Sigmoid colon (tissue), 4 donors: Measurements from ENCODE around the gene ZFP36L2.
A peak's percentile ranks its signal among the peaks of the same experiment; 100 is the strongest.

Experiments
- CTCF ChIP-seq, 4 experiments: fragments of 450-650 bp in 3 of 4; fragments of 200-600 bp in 1 of 4; IDR thresholded peaks; one replicate each; pipeline ENCODE4 v1.5.1; 2016 to 2019; ENCODE audit warnings: antibody characterized with exemption in 4 of 4, mild to moderate bottlenecking in 3 of 4, moderate library complexity in 2 of 4
- EP300 ChIP-seq, 4 donors: sonication (generic); formaldehyde crosslinking; IDR thresholded peaks; one replicate each; pipeline ENCODE4 v1.6.1; 2017; ENCODE audit warnings: antibody characterized with exemption in 4 of 4
- POLR2A ChIP-seq, 2 donors: fragments of 450-650 bp; IDR thresholded peaks; one replicate each; pipeline ENCODE4 v1.6.1; 2016; ENCODE audit warnings: antibody characterized with exemption in 2 of 2, mild to moderate bottlenecking in 2 of 2, moderate library complexity in 2 of 2
- POLR2AphosphoS5 ChIP-seq, 4 donors: sonication (generic); formaldehyde crosslinking; IDR thresholded peaks; one replicate each; pipeline ENCODE4 v1.6.1; 2017; ENCODE audit warnings: antibody characterized with exemption in 4 of 4

GRCh38 chr2:43218702-43219382, 7.6 kb downstream of the ZFP36L2 start:
- no peak for TF ChIP-seq CTCF (IDR thresholded peaks at IDR 0.05)
- TF ChIP-seq POLR2AphosphoS5 (IDR thresholded peaks at IDR 0.05) = peak in 1 of 4 donors; percentile 8
- TF ChIP-seq POLR2A (IDR thresholded peaks at IDR 0.05) = no peak
- no peak for TF ChIP-seq EP300 (IDR thresholded peaks at IDR 0.05)
